HCT116 (cell line): ENCODE results near the gene BCKDHB. TPM values are rescaled to one million over a fixed set of nuclear protein-coding genes. Genes with fewer than 3 reads are reported as not detected.

Source experiments
- ATAC-seq: fragments of 200-7000 bp; cut with Tn5 transposase; 2 replicates; pipeline ENCODE4 v1.9.1; 2020; ENCODE audit warnings: mild to moderate bottlenecking, moderate library complexity
- BruUV-seq: library from RNA; stranded (reverse); fragments of 400-500 nt; replicated peaks from 2 replicates; lab custom pipeline; 2021; lab: Mats Ljungman, UMichigan
- CTCF ChIA-PET: fragments of 300-600 bp; sonication (Branson Sonifier 250); formaldehyde crosslinking; loops from one replicate; lab custom pipeline; 2021; ENCODE audit warnings: antibody characterized with exemption; lab: Charles Lee
- POLR2A ChIA-PET: fragments of 300-600, 350-600 bp; sonication (Branson Sonifier 250); formaldehyde crosslinking; loops from one replicate; lab custom pipeline; 2021; ENCODE audit warnings: antibody characterized with exemption; lab: Charles Lee
- RAD21 ChIA-PET, 2 experiments: fragments of 300-600 bp; sonication (Branson Sonifier 250); formaldehyde crosslinking; loops; one replicate each; lab custom pipeline; 2023; ENCODE audit warnings: low total read pairs in 2 of 2; ENCODE audit not compliant: uncharacterized antibody in 2 of 2, unreplicated experiment in 2 of 2, low non-redundant PET in 1 of 2; lab: Charles Lee
- DNase-seq: peaks from one replicate; pipeline ENCODE4 v3.0.0-alpha.2; 2010; ENCODE audit warnings: low read depth, low spot score
- H2AFZ ChIP-seq: fragments of 200-600 bp; shearing (Covaris generic), sonication (generic); 2 replicates; pipeline ENCODE4 v1.6.1; 2017; ENCODE audit warnings: low read depth, mixed run types, mixed read lengths, antibody characterized with exemption, low read length; ENCODE audit not compliant: poor library complexity, severe bottlenecking
- H3K27ac ChIP-seq: 2 replicates; pipeline ENCODE4 v1.5.1; 2012; ENCODE audit warnings: low read depth, low read length
- H3K27me3 ChIP-seq: fragments of 200-600 bp; sonication (generic); 2 replicates; pipeline ENCODE4 v1.6.1; 2016; ENCODE audit warnings: mixed run types, low read length, mixed read lengths; ENCODE audit not compliant: insufficient read depth
- H3K36me3 ChIP-seq, 2 experiments: fragments of 200-500 bp in 1 of 2; fragments of 200-600 bp in 1 of 2; sonication (Bioruptor generic) in 1 of 2; sonication (generic) in 1 of 2; 2 replicates each; pipeline versions ENCODE4 v1.5.1 to v1.6.1; 2014 to 2016; ENCODE audit warnings: low read length in 2 of 2, inconsistent platforms in 1 of 2, mixed read lengths in 1 of 2, mixed run types in 1 of 2; ENCODE audit not compliant: insufficient read depth in 2 of 2, control insufficient read depth in 1 of 2
- H3K4me1 ChIP-seq, 2 experiments: fragments of 200-600 bp in 1 of 2; sonication (generic) in 1 of 2; 2 replicates each; pipeline versions ENCODE4 v1.5.1 to v1.6.1; 2012 to 2017; ENCODE audit warnings: low read length in 2 of 2, inconsistent platforms in 1 of 2, mild to moderate bottlenecking in 1 of 2, mixed read lengths in 1 of 2, mixed run types in 1 of 2, moderate library complexity in 1 of 2; ENCODE audit not compliant: insufficient read depth in 2 of 2, control insufficient read depth in 1 of 2
- H3K4me2 ChIP-seq: fragments of 200-600 bp; sonication (generic); 2 replicates; pipeline ENCODE4 v1.6.1; 2017; ENCODE audit warnings: mixed run types, low read length, mixed read lengths
- H3K4me3 ChIP-seq, 2 experiments: fragments of 200-600 bp in 1 of 2; sonication (generic) in 1 of 2; replicated peaks in 1 of 2; 2 replicates each; pipeline ENCODE4 v1.5.1; 2011 to 2016; ENCODE audit warnings: low read length in 2 of 2, control low read depth in 1 of 2, low read depth in 1 of 2, mild to moderate bottlenecking in 1 of 2, mixed read lengths in 1 of 2, mixed run types in 1 of 2
- H3K79me2 ChIP-seq: fragments of 200-600 bp; sonication (generic); 2 replicates; pipeline ENCODE4 v1.6.1; 2017; ENCODE audit warnings: mild to moderate bottlenecking, mixed run types, low read length, moderate library complexity, mixed read lengths; ENCODE audit not compliant: insufficient read depth
- H3K9ac ChIP-seq: fragments of 200-600 bp; sonication (generic); 2 replicates; pipeline ENCODE4 v1.6.1; 2016; ENCODE audit warnings: low read length, mixed read lengths
- H3K9me2 ChIP-seq: fragments of 200-600 bp; sonication (generic), shearing (Covaris generic); 2 replicates; pipeline ENCODE4 v1.6.1; 2017; ENCODE audit warnings: mixed run types, mild to moderate bottlenecking, moderate library complexity; ENCODE audit not compliant: insufficient read depth
- H3K9me3 ChIP-seq, 2 experiments: fragments of 200-500 bp in 1 of 2; fragments of 200-600 bp in 1 of 2; sonication (Bioruptor generic) in 1 of 2; sonication (generic) in 1 of 2; 2 replicates each; pipeline ENCODE4 v1.6.1; 2014 to 2017; ENCODE audit warnings: low read length in 2 of 2, mixed read lengths in 2 of 2, inconsistent platforms in 1 of 2, low read depth in 1 of 2, mild to moderate bottlenecking in 1 of 2, mixed run types in 1 of 2, moderate library complexity in 1 of 2; ENCODE audit not compliant: control insufficient read depth in 1 of 2, insufficient read depth in 1 of 2
- H4K20me1 ChIP-seq: fragments of 200-600 bp; sonication (generic), shearing (Covaris generic); 2 replicates; pipeline ENCODE4 v1.6.1; 2017; ENCODE audit warnings: mixed run types, mild to moderate bottlenecking, moderate library complexity; ENCODE audit not compliant: insufficient read depth
- CBX3 ChIP-seq: IDR thresholded peaks from 2 replicates; pipeline ENCODE4 v1.6.1; 2012; ENCODE audit warnings: low read depth
- POLR2A ChIP-seq: IDR thresholded peaks from 2 replicates; pipeline ENCODE4 v1.7.0; 2011; ENCODE audit warnings: borderline replicate concordance; ENCODE audit not compliant: insufficient read depth, insufficient read length; ENCODE audit errors: extremely low read depth
- RAD21 ChIP-seq: IDR thresholded peaks from 2 replicates; pipeline ENCODE4 v1.6.1; 2012; ENCODE audit warnings: low read depth, mild to moderate bottlenecking
- TCF7L2 ChIP-seq: IDR thresholded peaks from 2 replicates; pipeline ENCODE4 v1.7.0; 2011; ENCODE audit warnings: borderline replicate concordance, inconsistent platforms; ENCODE audit not compliant: insufficient read depth, insufficient read length; ENCODE audit errors: extremely low read depth
- ZFX ChIP-seq: fragments of 450-650 bp; IDR thresholded peaks from 2 replicates; pipeline ENCODE4 v1.6.1; 2017
- intact Hi-C: fragments of 100-400 bp; cut with micrococcal nuclease; formaldehyde crosslinking; loops from 2 replicates; pipeline ENCODE4 v1.10.0; 2022
- total RNA-seq: library from RNA; stranded (reverse); gene quantifications from one replicate; pipeline ENCODE4 v1.2.1, GENCODE V29; 2021; ENCODE audit not compliant: unreplicated experiment

Gene BCKDHB
- total RNA-seq, 1 experiment from 2014 or later: 11.2 TPM

DNA sequence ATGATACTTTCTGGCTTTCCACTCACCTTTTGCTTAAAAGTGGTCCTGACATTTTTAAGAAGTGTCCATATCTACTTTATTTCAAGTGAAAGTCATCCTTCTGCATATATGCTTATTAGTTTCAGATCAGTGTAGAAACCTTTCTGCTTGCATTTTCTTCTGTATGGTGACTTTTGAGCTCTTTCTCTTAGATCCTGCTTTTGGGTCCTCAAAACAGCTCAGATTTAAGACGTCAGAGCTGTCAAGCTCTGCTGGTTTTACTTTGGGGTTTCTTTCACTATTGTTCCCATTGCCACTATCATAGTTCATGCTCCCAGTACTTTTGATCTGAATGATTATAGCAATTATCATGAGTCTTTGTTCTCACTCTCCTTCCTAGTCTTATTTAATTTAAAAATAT lies 41.7 kb downstream of the BCKDHB start:
- no peaks in the 10 kb centered on the region for H3K36me3 ChIP-seq
- no peak for DNase-seq
- H4K20me1 ChIP-seq: no peaks in the 10 kb centered on the region
- TF ChIP-seq RAD21: no peak
- TF ChIP-seq POLR2A: no peak
- BruUV-seq: no TSS peak
- intact Hi-C loops: no loop called here
- peaks cover 8% of the 10 kb centered on the region in 2 experiments for H3K4me1 ChIP-seq
- RAD21 ChIA-PET: no interaction called here
- H3K9ac ChIP-seq: no peak overlapping the region
- H2AFZ ChIP-seq: no peak overlapping the region
- no peaks in the 10 kb centered on the region for H3K9me2 ChIP-seq
- H3K27ac ChIP-seq: no peak overlapping the region
- H3K79me2 ChIP-seq: no peaks in the 10 kb centered on the region
- no peak for ATAC-seq
- H3K27me3 ChIP-seq: no peaks in the 10 kb centered on the region
- H3K9me3 ChIP-seq: no peaks in the 10 kb centered on the region
- H3K4me3 ChIP-seq: no peak overlapping the region
- no peak overlapping the region for H3K4me2 ChIP-seq
- POLR2A ChIA-PET: no interaction called here
- CTCF ChIA-PET: no interaction called here

- ChIA-PET POLR2A (no interaction called here), CTCF (no interaction called here), RAD21 (no interaction called here)
- BruUV-seq: no TSS peak
- Histone ChIP-seq H4K20me1 (no peaks in the 10 kb centered on the region), H3K36me3 (no peaks in the 10 kb centered on the region), H3K4me1 (no peaks in the 10 kb centered on the region), H3K4me3 (no peak overlapping the region), H3K9ac (no peak overlapping the region), H3K27ac (no peak overlapping the region), H3K4me2 (no peak overlapping the region), H3K9me3 (no peaks in the 10 kb centered on the region), H3K79me2 (no peaks in the 10 kb centered on the region), H2AFZ (no peak overlapping the region), H3K9me2 (no peaks in the 10 kb centered on the region), H3K27me3 (no peaks in the 10 kb centered on the region)
- TF ChIP-seq ZFX (no peak), CBX3 (no peak), TCF7L2 (no peak)
- ATAC-seq (no peak), DNase-seq (no peak)
- intact Hi-C loops: no loop called here
Measured at GRCh38 chr6:80151635-80152034, 45.2 kb downstream of the BCKDHB start.
